K562 (cell line): ENCODE data around the gene LRCH1.

Experiments used
- ARID4B ChIP-seq: sonication (generic); formaldehyde crosslinking; IDR thresholded peaks from 2 replicates; pipeline ENCODE4 v1.8.0; 2022; ENCODE audit warnings: mild to moderate bottlenecking, missing genetic modification reagents
- BHLHE40 ChIP-seq: IDR thresholded peaks from 2 replicates; pipeline ENCODE4 v1.6.1; 2011; ENCODE audit warnings: low read length, improper control_type of control experiment
- CEBPG ChIP-seq, 3 experiments: fragments of 200-800 bp in 1 of 3; sonication (Bioruptor generic) in 1 of 3; sonication (generic) in 1 of 3; formaldehyde crosslinking in 1 of 3; IDR thresholded peaks in 2 of 3; conservative IDR thresholded peaks in 1 of 3; 2 replicates each; pipeline versions ENCODE4 v1.6.1 to v1.8.0; 2016 to 2022; ENCODE audit warnings: missing compliant biosample characterization in 2 of 3, missing genetic modification characterization in 2 of 3, mild to moderate bottlenecking in 1 of 3, missing genetic modification reagents in 1 of 3
- DPF2 ChIP-seq: fragments of 450-650 bp; IDR thresholded peaks from 2 replicates; pipeline ENCODE4 v1.6.1; 2016
- HNRNPH1 ChIP-seq: fragments of 200-400 bp; formaldehyde crosslinking; optimal IDR thresholded peaks from 2 replicates; pipeline ENCODE3; 2017; ENCODE audit warnings: low read depth, mild to moderate bottlenecking, low read length, moderate library complexity
- TAF1 ChIP-seq: IDR thresholded peaks from 2 replicates; pipeline ENCODE4 v1.6.1; 2011; ENCODE audit warnings: mild to moderate bottlenecking, low read length, moderate library complexity; ENCODE audit not compliant: insufficient read depth, control insufficient read depth, severe bottlenecking; ENCODE audit errors: extremely low read depth

GRCh38 chr13:46544208-46544607 is 8.8 kb upstream of the LRCH1 start:
- no peak for TF ChIP-seq BHLHE40
- TF ChIP-seq TAF1 = no peak
- no peak for TF ChIP-seq CEBPG (CRISPR knock-in tag; IDR thresholded peaks at IDR 0.05)
- TF ChIP-seq CEBPG (tag; conservative IDR thresholded peaks at IDR 0.05 in 1 of 2, IDR thresholded peaks at IDR 0.05 in 1 of 2) = no peak
- TF ChIP-seq DPF2 = no peak
- no peak for TF ChIP-seq HNRNPH1
- TF ChIP-seq ARID4B (CRISPR knock-in tag) = no peak
